ENCODE measurements around the gene EBF3.

Gene EBF3

GRCh38 chr10:129882291-129883010 lies 81.6 kb downstream of the EBF3 start:
- Histone ChIP-seq H3K27ac (ENCODE audit: poor library complexity, severe bottlenecking) (no peak overlapping the region), H3K36me3 (ENCODE audit: low read depth) (no peaks in the 10 kb centered on the region), H3K9me3 (ENCODE audit: severe bottlenecking) (no peaks in the 10 kb centered on the region), H3K27me3 (ENCODE audit: insufficient read depth, poor library complexity, severe bottlenecking) (no peaks in the 10 kb centered on the region), H3K4me3 (ENCODE audit: severe bottlenecking) (no peak overlapping the region), H3K4me1 (ENCODE audit: insufficient read depth, poor library complexity, severe bottlenecking) (no peaks in the 10 kb centered on the region)
- TF ChIP-seq, protein P1, sequence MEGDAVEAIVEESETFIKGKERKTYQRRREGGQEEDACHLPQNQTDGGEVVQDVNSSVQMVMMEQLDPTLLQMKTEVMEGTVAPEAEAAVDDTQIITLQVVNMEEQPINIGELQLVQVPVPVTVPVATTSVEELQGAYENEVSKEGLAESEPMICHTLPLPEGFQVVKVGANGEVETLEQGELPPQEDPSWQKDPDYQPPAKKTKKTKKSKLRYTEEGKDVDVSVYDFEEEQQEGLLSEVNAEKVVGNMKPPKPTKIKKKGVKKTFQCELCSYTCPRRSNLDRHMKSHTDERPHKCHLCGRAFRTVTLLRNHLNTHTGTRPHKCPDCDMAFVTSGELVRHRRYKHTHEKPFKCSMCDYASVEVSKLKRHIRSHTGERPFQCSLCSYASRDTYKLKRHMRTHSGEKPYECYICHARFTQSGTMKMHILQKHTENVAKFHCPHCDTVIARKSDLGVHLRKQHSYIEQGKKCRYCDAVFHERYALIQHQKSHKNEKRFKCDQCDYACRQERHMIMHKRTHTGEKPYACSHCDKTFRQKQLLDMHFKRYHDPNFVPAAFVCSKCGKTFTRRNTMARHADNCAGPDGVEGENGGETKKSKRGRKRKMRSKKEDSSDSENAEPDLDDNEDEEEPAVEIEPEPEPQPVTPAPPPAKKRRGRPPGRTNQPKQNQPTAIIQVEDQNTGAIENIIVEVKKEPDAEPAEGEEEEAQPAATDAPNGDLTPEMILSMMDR (IDR thresholded peaks at IDR 0.05; ENCODE audit: poor library complexity, severe bottlenecking) = no peak
- ATAC-seq (ENCODE audit: low read depth) (no peak), DNase-seq (ENCODE audit: low spot score) (no peak)

DNA sequence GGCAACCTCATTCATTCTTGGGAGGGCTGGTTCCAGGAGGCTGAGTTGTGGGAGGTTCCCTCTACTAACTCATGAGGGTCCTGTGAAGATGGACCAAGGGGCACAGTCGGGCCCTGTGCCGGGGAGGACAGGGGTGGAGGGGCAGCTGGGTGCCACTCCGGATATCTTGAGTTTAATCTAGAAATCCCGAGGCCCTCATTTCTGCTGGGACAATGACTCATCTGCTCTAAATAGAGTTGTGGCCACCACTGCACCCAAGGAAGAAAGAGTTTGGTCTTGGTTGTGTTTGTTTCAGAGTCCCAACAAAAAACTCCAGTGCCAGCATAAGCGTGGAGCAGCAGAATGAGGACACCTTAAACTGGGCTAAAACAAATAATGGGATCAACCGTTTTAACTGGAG lies 82.4 kb downstream of the EBF3 start:
- H3K4me1 ChIP-seq (ENCODE audit: insufficient read depth, poor library complexity, severe bottlenecking) = no peaks in the 10 kb centered on the region
- H3K9me3 ChIP-seq (ENCODE audit: severe bottlenecking) = no peaks in the 10 kb centered on the region
- no peaks in the 10 kb centered on the region for H3K27me3 ChIP-seq (ENCODE audit: insufficient read depth, poor library complexity, severe bottlenecking)
- no peaks in the 10 kb centered on the region for H3K36me3 ChIP-seq (ENCODE audit: low read depth)
- no peak overlapping the region for H3K27ac ChIP-seq (ENCODE audit: poor library complexity, severe bottlenecking)
- TF ChIP-seq, protein P1 (IDR thresholded peaks at IDR 0.05; ENCODE audit: poor library complexity, severe bottlenecking) = no peak
- ATAC-seq (ENCODE audit: low read depth) (no peak), DNase-seq (ENCODE audit: low spot score) (no peak)
- H3K4me3 ChIP-seq (ENCODE audit: severe bottlenecking) = no peak overlapping the region

- Histone ChIP-seq H3K9me3 (ENCODE audit: severe bottlenecking) (no peaks in the 10 kb centered on the region), H3K27ac (ENCODE audit: poor library complexity, severe bottlenecking) (no peak overlapping the region), H3K36me3 (ENCODE audit: low read depth) (no peaks in the 10 kb centered on the region), H3K27me3 (ENCODE audit: insufficient read depth, poor library complexity, severe bottlenecking) (no peaks in the 10 kb centered on the region), H3K4me3 (ENCODE audit: severe bottlenecking) (no peak overlapping the region), H3K4me1 (ENCODE audit: insufficient read depth, poor library complexity, severe bottlenecking) (no peaks in the 10 kb centered on the region)
- TF ChIP-seq, protein P1 (IDR thresholded peaks at IDR 0.05; ENCODE audit: poor library complexity, severe bottlenecking) = no peak
- no peak for ATAC-seq (ENCODE audit: low read depth)
- no peak for DNase-seq (ENCODE audit: low spot score)
Observed at GRCh38 chr10:129880191-129880870, 83.7 kb downstream of the EBF3 start.

GRCh38 chr10:129879655-129880054 lies 84.4 kb downstream of the EBF3 start:
- H3K27me3 ChIP-seq (ENCODE audit: insufficient read depth, poor library complexity, severe bottlenecking) = no peaks in the 10 kb centered on the region
- TF ChIP-seq, protein P1 (IDR thresholded peaks at IDR 0.05; ENCODE audit: poor library complexity, severe bottlenecking) = no peak
- H3K9me3 ChIP-seq (ENCODE audit: severe bottlenecking) = no peaks in the 10 kb centered on the region
- no peak for DNase-seq (ENCODE audit: low spot score)
- no peaks in the 10 kb centered on the region for H3K4me1 ChIP-seq (ENCODE audit: insufficient read depth, poor library complexity, severe bottlenecking)
- H3K4me3 ChIP-seq (ENCODE audit: severe bottlenecking) = no peak overlapping the region
- ATAC-seq (ENCODE audit: low read depth) = no peak
- no peaks in the 10 kb centered on the region for H3K36me3 ChIP-seq (ENCODE audit: low read depth)
- H3K27ac ChIP-seq (ENCODE audit: poor library complexity, severe bottlenecking) = no peak overlapping the region

GRCh38 chr10:129878835-129879234 lies 85.2 kb downstream of the EBF3 start:
- no peak for DNase-seq (ENCODE audit: low spot score)
- ATAC-seq (ENCODE audit: low read depth) = no peak
- TF ChIP-seq, protein P1 (IDR thresholded peaks at IDR 0.05; ENCODE audit: poor library complexity, severe bottlenecking) = no peak
- H3K9me3 ChIP-seq (ENCODE audit: severe bottlenecking) = no peaks in the 10 kb centered on the region
- H3K4me1 ChIP-seq (ENCODE audit: insufficient read depth, poor library complexity, severe bottlenecking) = no peaks in the 10 kb centered on the region
- no peak overlapping the region for H3K4me3 ChIP-seq (ENCODE audit: severe bottlenecking)
- no peaks in the 10 kb centered on the region for H3K36me3 ChIP-seq (ENCODE audit: low read depth)
- H3K27ac ChIP-seq (ENCODE audit: poor library complexity, severe bottlenecking) = no peak overlapping the region
- H3K27me3 ChIP-seq (ENCODE audit: insufficient read depth, poor library complexity, severe bottlenecking) = no peaks in the 10 kb centered on the region

All from RWPE2 (cell line).